K562 (cell line): ENCODE results near the gene NFATC3. TPM values are rescaled to one million over a fixed set of nuclear protein-coding genes. Genes with fewer than 3 reads are reported as not detected.

Experiments used
- ATAC-seq: fragments of 200-7000 bp; cut with Tn5 transposase; 3 replicates; pipeline ENCODE4 v1.9.1; 2020; ENCODE audit warnings: moderate library complexity
- BruUV-seq: library from RNA; stranded (reverse); fragments of 400-500 nt; replicated peaks from 2 replicates; lab custom pipeline; 2021; lab: Mats Ljungman, UMichigan
- CTCF ChIA-PET: fragments of 300-600 bp; formaldehyde crosslinking; extraction: SDS; loops from one replicate; lab custom pipeline; 2021; ENCODE audit warnings: low intra/inter-chr PET ratio; lab: Yijun Ruan, JAX
- POLR2A ChIA-PET: fragments of 300-600, 350-650 bp; sonication (Branson Sonifier 250); formaldehyde crosslinking; extraction: SDS; loops from one replicate; lab custom pipeline; 2021; ENCODE audit warnings: antibody characterized with exemption, inconsistent platforms; lab: Yijun Ruan, JAX
- DNase-seq, 4 experiments: peaks; one replicate each; pipeline versions ENCODE4 v3.0.0 to v3.0.0-alpha.2; 2011 to 2018; ENCODE audit warnings: low spot score in 3 of 4, mixed read lengths in 3 of 4; ENCODE audit errors: extremely low read depth in 1 of 4
- FAIRE-seq: peaks from 2 replicates; lab custom pipeline; 2011; peaks lifted over from hg19 to GRCh38; lab: Jason Lieb, UNC
- H2AFZ ChIP-seq: 2 replicates; pipeline ENCODE4 v1.6.0; 2011; ENCODE audit warnings: low read depth, low read length, control low read depth, inconsistent platforms
- H3K27ac ChIP-seq: fragments of 200-600 bp; 3 replicates; pipeline ENCODE4 v1.8.0; 2011; ENCODE audit warnings: low read depth, mild to moderate bottlenecking, control low read depth, inconsistent platforms, low read length, moderate library complexity, mixed read lengths; ENCODE audit errors: extremely low read depth
- H3K27me3 ChIP-seq, 2 experiments: fragments of 300-600 bp in 1 of 2; 2 replicates in 1 of 2; 3 replicates in 1 of 2; pipeline versions ENCODE4 v1.6.0 to v1.8.0; 2011; ENCODE audit warnings: inconsistent platforms in 2 of 2, low read length in 2 of 2, mild to moderate bottlenecking in 1 of 2, mixed read lengths in 1 of 2, moderate library complexity in 1 of 2; ENCODE audit not compliant: control insufficient read depth in 2 of 2, insufficient read depth in 2 of 2
- H3K36me3 ChIP-seq: fragments of 300-600 bp; 3 replicates; pipeline ENCODE4 v1.8.0; 2011; ENCODE audit warnings: mild to moderate bottlenecking, low read length, inconsistent platforms; ENCODE audit not compliant: control insufficient read depth, insufficient read depth
- H3K4me1 ChIP-seq, 2 experiments: fragments of 200-600 bp in 1 of 2; replicated peaks in 1 of 2; 2 replicates in 1 of 2; 3 replicates in 1 of 2; pipeline versions ENCODE4 v1.5.1 to v1.8.0; 2011; ENCODE audit warnings: inconsistent platforms in 2 of 2, low read length in 2 of 2, mild to moderate bottlenecking in 1 of 2, mixed read lengths in 1 of 2, moderate library complexity in 1 of 2; ENCODE audit not compliant: control insufficient read depth in 2 of 2, insufficient read depth in 2 of 2
- H3K4me2 ChIP-seq: 2 replicates; pipeline ENCODE4 v1.6.1; 2011; ENCODE audit warnings: low read length, control low read depth, inconsistent platforms, mixed read lengths; ENCODE audit not compliant: insufficient read depth
- H3K4me3 ChIP-seq: fragments of 200-600 bp; sonication (generic), shearing (Covaris generic); 2 replicates; pipeline ENCODE4 v1.5.1; 2016; ENCODE audit warnings: control low read depth, inconsistent platforms
- H3K79me2 ChIP-seq: fragments of 200-600 bp; 3 replicates; pipeline ENCODE4 v1.8.0; 2011; ENCODE audit warnings: low read length, inconsistent platforms; ENCODE audit not compliant: control insufficient read depth, insufficient read depth
- H3K9ac ChIP-seq, 2 experiments: 2 replicates each; pipeline versions ENCODE4 v1.6.0 to v1.6.1; 2011; ENCODE audit warnings: low read depth in 2 of 2, low read length in 2 of 2, control low read depth in 1 of 2, inconsistent platforms in 1 of 2, mild to moderate bottlenecking in 1 of 2, mixed read lengths in 1 of 2; ENCODE audit not compliant: insufficient read depth in 1 of 2
- H3K9me1 ChIP-seq: one replicate; pipeline ENCODE4 v1.6.0; 2011; ENCODE audit warnings: inconsistent platforms, mild to moderate bottlenecking, low read length, moderate library complexity; ENCODE audit not compliant: control insufficient read depth, insufficient read depth
- H3K9me3 ChIP-seq: replicated peaks from 2 replicates; pipeline ENCODE4 v1.5.1; 2011; ENCODE audit warnings: low read depth, low read length, inconsistent platforms; ENCODE audit not compliant: control insufficient read depth, insufficient read depth
- H4K20me1 ChIP-seq: replicated peaks from 2 replicates; pipeline ENCODE4 v1.6.1; 2011; ENCODE audit warnings: low read length, inconsistent platforms, mixed read lengths; ENCODE audit not compliant: control insufficient read depth, insufficient read depth
- CBX5 ChIP-seq: IDR thresholded peaks from 2 replicates; pipeline ENCODE4 v1.6.1; 2014; ENCODE audit warnings: low read depth, borderline replicate concordance
- CSDE1 ChIP-seq, 2 experiments: fragments of 450-650 bp; IDR thresholded peaks; 2 replicates each; pipeline ENCODE4 v1.6.1; 2016; ENCODE audit warnings: mild to moderate bottlenecking in 1 of 2
- E2F5 ChIP-seq: sonication (generic); formaldehyde crosslinking; IDR thresholded peaks from 2 replicates; pipeline ENCODE4 v1.8.0; 2022; ENCODE audit warnings: mild to moderate bottlenecking, missing genetic modification reagents
- MAX ChIP-seq: sonication (generic); formaldehyde crosslinking; IDR thresholded peaks from 2 replicates; pipeline ENCODE4 v1.9.0; 2022; ENCODE audit warnings: mild to moderate bottlenecking, missing genetic modification reagents
- MECOM ChIP-seq: fragments of 250-450 bp; sonication (Bioruptor Pico); IDR thresholded peaks from 2 replicates; pipeline ENCODE4 v1.8.0; 2022; ENCODE audit warnings: inconsistent platforms
- NRF1 ChIP-seq, 2 experiments: fragments of 450-650 bp; IDR thresholded peaks in 1 of 2; conservative IDR thresholded peaks in 1 of 2; 2 replicates each; pipeline ENCODE4 v1.6.1; 2014; ENCODE audit warnings: mild to moderate bottlenecking in 2 of 2
- NUFIP1 ChIP-seq: fragments of 450-650 bp; IDR thresholded peaks from 2 replicates; pipeline ENCODE4 v1.6.1; 2018; ENCODE audit not compliant: partially characterized antibody
- SMARCC2 ChIP-seq: fragments of 450-650 bp; IDR thresholded peaks from 2 replicates; pipeline ENCODE4 v1.6.1; 2017; ENCODE audit warnings: antibody characterized with exemption, moderate library complexity, mild to moderate bottlenecking, low read depth
- SNAPC5 ChIP-seq: fragments of 250-450 bp; sonication (Bioruptor Pico); IDR thresholded peaks from 2 replicates; pipeline ENCODE4 v1.8.0; 2021; ENCODE audit warnings: moderate library complexity, mild to moderate bottlenecking, inconsistent platforms
- VEZF1 ChIP-seq: fragments of 200-800 bp; sonication (Bioruptor generic); IDR thresholded peaks from 2 replicates; pipeline ENCODE4 v1.6.1; 2017; ENCODE audit warnings: missing genetic modification characterization, missing compliant biosample characterization
- ZBTB9 ChIP-seq: fragments of 450-650 bp; formaldehyde crosslinking; IDR thresholded peaks from 2 replicates; pipeline ENCODE4 v1.4.0; 2020; ENCODE audit warnings: mild to moderate bottlenecking, moderate library complexity
- ZNF282 ChIP-seq: sonication (generic); formaldehyde crosslinking; IDR thresholded peaks from 2 replicates; pipeline ENCODE4 v1.8.1; 2023; ENCODE audit warnings: missing genetic modification reagents
- ZNF586 ChIP-seq: fragments of 450-650 bp; formaldehyde crosslinking; conservative IDR thresholded peaks from 2 replicates; pipeline ENCODE4 v1.4.0; 2020; ENCODE audit warnings: mild to moderate bottlenecking, moderate library complexity
- ZNF77 ChIP-seq: fragments of 250-450 bp; sonication (Bioruptor Pico); IDR thresholded peaks from 2 replicates; pipeline ENCODE4 v1.5.0; 2020
- WGBS: fragments of 100-300 bp; shearing (Covaris generic); methylation state at CpG from one replicate; pipeline ENCODE4 v1.1.6; 2016; ENCODE audit warnings: low coverage, mixed read lengths; ENCODE audit not compliant: insufficient coverage; ENCODE audit errors: missing lambda C conversion rate; 5-methylcytosine and 5-hydroxymethylcytosine counted together
- in situ Hi-C: fragments of 300-500 bp; cut with MboI; formaldehyde crosslinking; loops from 4 replicates; pipeline ENCODE4 v1.15.0; 2018; ENCODE audit warnings: inconsistent platforms, mixed read lengths
- intact Hi-C: fragments of 100-400 bp; cut with micrococcal nuclease; formaldehyde crosslinking; loops from 2 replicates; pipeline ENCODE4 v1.14.2; 2022
- polyA plus RNA-seq, 8 experiments: library from polyadenylated mRNA; depleted of rRNA in 4 of 8; stranded (reverse) in 5 of 8; unstranded in 3 of 8; fragments of >200 nt; fragmentation: Nextera tagmentation in 2 of 8; fragmentation: Illumina TruSeq in 1 of 8; extraction: Ambion mirVana in 2 of 8; extraction: Trizol in 1 of 8; gene quantifications; 2 replicates each; pipeline versions ENCODE4 v1.2.1 to v1.2.3, GENCODE V29; 2011 to 2014; ENCODE audit warnings: inconsistent platforms in 1 of 8, missing spikeins in 1 of 8
- total RNA-seq, 7 experiments: library from RNA; depleted of rRNA in 6 of 7; stranded (reverse); fragments of >200 nt in 6 of 7; fragmentation: Illumina TruSeq in 2 of 7; extraction: Trizol in 2 of 7; gene quantifications; 2 replicates each; pipeline versions ENCODE4 v1.2.1 to v1.2.3, GENCODE V29; 2011 to 2021; ENCODE audit warnings: low replicate concordance in 1 of 7

NFATC3 gene
- total and polyA plus RNA-seq, 9 of the 15 experiments (the other 6 are each of a cell fraction or from before 2014, with no cell fraction given), result 15.7 to 98.4 (median 59.4) TPM

- no peak for DNase-seq
- WGBS, result 81% methylated on average over 3 of the region's 3 CpGs
- in situ Hi-C loops, result no loop called here
- no peak for ATAC-seq
- Histone ChIP-seq H3K4me3 (no peak overlapping the region), H3K4me2 (no peak overlapping the region), H2AFZ (no peak overlapping the region), H3K27me3 (no peaks in the 10 kb centered on the region), H4K20me1 (no peaks in the 10 kb centered on the region), H3K9me1 (no peaks in the 10 kb centered on the region), H3K36me3 (peaks cover 60% of the 10 kb centered on the region), H3K79me2 (peaks cover 16% of the 10 kb centered on the region; the same call in 1 of the 3 replicates), H3K4me1 (no peaks in the 10 kb centered on the region), H3K9ac (no peak overlapping the region), H3K27ac (no peak overlapping the region), H3K9me3 (no peaks in the 10 kb centered on the region)
- intact Hi-C loops, result no loop called here
- ChIA-PET POLR2A (no interaction called here), CTCF (no interaction called here)
- BruUV-seq, result no TSS peak
- FAIRE-seq, result no peak
- TF ChIP-seq ZNF282 (no peak), E2F5 (CRISPR knock-in tag) (no peak), SMARCC2 (no peak), ZBTB9 (CRISPR knock-in tag) (no peak), CSDE1 (IDR thresholded peaks at IDR 0.05) (no peak), NRF1 (conservative IDR thresholded peaks at IDR 0.05 in 1 of 2, IDR thresholded peaks at IDR 0.05 in 1 of 2) (no peak), SNAPC5 (CRISPR knock-in tag) (no peak), CBX5 (no peak), ZNF77 (CRISPR knock-in tag) (no peak), NUFIP1 (no peak), ZNF586 (CRISPR knock-in tag) (no peak), VEZF1 (CRISPR knock-in tag) (no peak), MECOM (no peak), MAX (no peak)
These were observed 70.3 kb downstream of the NFATC3 start for GRCh38 chr16:68155425-68155824.
